ENCODE data around the gene ICA1L.
A peak's percentile ranks its signal among the peaks of the same experiment; 100 is the strongest.
"Not testable (repeated sequence)": the region's sequence is repeated elsewhere in the genome, so short reads cannot be mapped to it uniquely, and the experiment has no call there.

Gene ICA1L

DNA sequence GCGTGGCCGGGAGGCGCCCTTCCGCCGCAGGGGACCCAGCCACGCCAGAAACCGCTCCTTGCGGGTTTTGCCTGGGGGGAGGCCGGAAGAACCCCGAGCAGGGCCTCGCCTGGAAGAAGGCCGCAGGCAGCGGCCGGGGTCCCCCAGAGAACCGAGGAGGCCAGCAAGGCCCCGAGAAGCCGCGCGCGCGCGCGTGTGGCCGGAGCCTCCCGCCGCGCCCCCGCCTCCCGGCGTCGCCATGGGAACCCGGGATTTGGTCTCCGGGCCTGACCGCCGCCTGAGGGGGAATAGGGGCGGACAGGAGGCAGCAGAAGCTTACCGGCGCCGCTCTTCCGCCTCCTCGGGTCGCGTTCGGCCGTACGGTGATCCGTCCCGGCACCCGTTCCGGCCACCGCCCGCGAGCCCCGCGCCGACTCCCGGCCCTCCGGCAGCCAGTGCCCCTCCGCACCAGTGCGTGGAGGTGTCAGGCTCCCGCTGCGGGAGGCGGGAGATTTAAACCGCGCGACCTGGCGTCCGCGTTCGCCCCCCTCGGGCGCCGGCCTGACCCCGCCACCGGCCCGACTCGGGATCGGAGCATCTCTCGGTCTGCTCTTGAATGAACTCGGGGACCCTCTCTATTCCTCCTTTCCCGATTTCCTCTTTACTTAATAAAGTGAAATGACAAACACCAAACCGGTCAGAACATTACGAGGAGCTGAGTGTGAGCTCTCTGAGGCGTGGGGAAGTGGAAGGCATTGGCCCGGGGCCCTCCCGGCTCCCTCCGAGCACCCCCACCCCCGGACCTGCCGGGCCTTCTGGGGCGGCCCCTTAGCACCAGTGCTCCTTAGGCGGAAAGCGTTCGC lies at the start of gene ICA1L:
Gene ICA1L (minus strand): TSS at position 467 of the 842 bp plus-strand sequence. CDS start 42,757 bp downstream, outside the sequence.
- peak; percentile 14 for DNase-seq

DNA sequence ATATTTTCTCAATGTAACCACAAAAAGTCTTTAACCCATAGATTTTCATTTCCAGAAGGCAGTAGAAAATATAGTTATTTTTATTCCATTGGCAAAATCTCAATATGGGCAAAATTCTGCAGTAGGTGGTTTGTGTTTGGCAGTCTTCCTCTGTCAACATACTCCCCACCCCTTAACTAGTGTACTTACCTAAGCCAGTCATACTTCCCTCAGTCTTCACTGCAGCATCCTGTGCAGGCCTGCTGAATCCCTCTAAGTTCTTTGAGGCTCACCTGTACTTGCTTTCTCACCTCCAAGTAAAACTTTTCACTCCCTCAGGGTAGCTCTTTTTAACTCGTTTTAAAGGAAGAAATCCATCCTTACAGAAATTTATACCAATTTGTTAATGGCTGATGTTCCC lies 47.3 kb upstream of the ICA1L start:
- no peak for DNase-seq

DNA sequence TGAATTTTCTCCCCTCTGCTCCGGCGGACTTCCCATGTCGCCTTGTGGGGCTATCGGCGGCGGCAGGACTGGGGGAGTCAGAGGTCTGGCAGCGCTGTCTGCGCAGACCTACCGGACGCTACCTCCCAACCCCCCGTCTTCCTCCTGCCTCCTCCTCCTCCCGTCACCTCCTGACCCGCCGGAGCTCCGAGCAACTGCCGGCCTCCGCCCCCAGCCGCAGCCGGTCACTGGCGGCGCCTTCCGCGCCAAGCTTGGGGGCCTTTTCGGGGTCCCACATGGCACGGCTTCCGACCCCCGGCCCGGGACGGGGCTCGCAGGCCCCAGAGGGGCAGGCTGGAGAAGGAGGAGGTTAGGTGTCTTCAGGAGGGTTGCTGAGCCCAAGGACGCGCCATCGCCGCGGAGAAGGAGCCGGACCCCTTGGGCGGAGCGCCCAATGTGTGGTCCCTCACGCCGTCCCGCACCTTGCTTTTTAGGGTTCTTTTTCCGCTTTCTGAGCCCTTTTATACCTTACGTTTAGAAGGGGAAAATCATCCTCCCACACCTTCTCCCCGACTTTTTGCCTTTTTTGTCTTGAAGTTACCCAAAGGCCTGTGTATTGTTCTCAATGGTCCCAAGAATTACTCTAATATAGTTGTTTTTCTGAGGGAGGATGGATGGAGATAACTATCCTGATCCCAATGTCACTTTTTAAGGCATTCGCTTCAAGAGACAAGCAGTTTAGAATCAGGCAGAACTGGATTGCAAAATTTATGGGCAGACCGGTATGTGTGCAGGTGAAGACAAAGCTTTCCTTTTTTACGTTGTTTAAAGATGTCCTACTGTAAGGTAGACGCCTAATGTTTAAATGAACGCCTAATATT lies 41.0 kb upstream of the ICA1L start:
- not testable (repeated sequence) for DNase-seq

DNA sequence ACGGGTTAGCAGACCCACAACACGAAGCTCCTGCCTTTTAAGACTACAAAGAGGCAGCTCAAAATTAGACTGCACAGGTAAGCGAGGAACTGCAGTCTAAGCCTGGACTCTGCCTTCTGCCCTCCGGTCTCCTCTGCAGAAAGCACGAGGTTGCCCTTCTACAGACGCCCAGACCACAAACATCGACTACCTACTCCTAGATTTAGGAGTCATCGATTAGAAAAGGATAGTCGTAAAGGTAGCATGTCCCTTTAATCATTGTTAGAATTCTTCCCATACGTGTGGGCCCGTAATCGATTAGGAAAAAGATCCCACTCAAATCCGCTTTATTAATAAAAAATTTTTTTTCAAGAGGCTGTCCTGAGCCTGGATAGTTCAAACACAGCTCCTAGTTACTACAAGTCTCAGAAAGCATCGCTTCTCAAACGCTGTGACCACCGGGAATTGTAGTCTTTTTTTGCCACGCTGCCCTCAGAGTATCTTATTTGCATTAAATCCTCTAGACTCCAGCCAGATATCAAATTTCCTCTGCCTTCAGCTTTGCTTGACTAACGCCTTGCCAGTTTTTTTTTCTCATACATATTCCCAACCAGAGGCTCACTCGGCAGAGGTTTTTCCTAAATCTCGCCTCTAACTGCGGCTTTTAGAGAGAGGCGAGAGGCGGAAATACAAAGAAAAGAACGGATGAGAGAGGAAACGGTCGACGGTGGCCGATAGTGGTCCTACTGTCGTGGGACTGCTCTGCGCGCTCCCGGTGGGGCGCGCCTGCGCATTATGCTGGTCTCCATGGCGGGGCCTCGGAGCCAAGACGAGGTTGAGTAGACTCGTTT lies 40.2 kb upstream of the ICA1L start, which contains the start of the genes CARF and WDR12:
Gene CARF (plus strand): TSS at position 764 of the 830 bp plus-strand sequence. CDS start 29,628 bp downstream, outside the sequence.
Gene WDR12 (minus strand): TSS at position 162 of the 830 bp plus-strand sequence. CDS start 197 bp downstream, outside the sequence.
- peak; percentile 91 for DNase-seq

DNA sequence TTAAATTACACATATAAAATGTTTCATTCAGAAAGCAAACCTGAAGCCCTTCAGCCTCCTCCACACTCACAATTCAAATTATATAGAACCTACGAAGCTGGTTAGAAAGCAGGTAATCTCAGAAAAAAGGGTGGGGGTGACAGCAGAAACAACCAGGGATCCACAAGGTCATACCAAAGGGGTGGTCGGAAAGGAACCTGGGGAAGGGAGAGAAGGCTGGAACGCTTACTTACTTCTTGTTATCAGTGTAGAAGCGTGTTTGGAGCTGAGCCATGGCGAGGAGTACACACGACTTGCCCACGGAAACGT lies 39.6 kb upstream of the ICA1L start:
- no peak for DNase-seq

DNA sequence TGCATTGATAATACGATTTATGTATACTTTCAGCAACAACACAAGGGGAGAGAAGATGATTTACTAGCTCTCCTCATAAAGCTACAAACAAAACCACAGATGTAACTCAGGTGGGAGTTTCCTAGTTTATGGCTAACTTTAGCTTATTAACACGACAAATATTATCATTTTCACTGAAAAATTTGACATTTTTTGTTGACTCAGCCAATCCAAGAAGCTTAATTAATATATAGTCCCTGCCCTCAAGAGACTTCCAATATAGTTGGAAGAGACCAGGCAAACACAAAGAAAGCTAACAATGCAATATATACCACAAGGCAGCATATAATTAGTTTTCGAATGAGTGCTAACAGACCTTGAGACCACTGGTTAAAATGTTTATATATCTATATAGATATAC lies 39.1 kb upstream of the ICA1L start:
- no peak for DNase-seq

DNA sequence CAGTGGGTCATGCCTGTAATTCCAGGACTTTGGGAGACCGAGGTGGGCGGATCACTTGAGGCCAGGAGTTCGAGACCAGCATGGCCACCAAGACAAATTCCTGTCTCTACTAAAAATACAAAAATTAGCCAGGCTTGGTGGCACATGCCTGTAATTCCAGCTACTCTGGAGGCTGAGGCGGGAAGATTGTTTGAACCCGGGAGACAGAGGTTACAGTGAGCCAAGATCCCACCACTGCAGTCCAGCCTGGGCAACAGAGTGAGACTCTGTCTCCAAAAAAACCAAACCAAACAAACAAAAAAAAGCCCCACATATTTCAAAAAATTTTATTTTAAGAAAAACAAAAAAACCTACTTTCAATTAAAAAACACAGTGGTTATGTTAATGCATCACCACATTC lies 38.7 kb upstream of the ICA1L start:
- DNase-seq: not testable (repeated sequence)

DNA sequence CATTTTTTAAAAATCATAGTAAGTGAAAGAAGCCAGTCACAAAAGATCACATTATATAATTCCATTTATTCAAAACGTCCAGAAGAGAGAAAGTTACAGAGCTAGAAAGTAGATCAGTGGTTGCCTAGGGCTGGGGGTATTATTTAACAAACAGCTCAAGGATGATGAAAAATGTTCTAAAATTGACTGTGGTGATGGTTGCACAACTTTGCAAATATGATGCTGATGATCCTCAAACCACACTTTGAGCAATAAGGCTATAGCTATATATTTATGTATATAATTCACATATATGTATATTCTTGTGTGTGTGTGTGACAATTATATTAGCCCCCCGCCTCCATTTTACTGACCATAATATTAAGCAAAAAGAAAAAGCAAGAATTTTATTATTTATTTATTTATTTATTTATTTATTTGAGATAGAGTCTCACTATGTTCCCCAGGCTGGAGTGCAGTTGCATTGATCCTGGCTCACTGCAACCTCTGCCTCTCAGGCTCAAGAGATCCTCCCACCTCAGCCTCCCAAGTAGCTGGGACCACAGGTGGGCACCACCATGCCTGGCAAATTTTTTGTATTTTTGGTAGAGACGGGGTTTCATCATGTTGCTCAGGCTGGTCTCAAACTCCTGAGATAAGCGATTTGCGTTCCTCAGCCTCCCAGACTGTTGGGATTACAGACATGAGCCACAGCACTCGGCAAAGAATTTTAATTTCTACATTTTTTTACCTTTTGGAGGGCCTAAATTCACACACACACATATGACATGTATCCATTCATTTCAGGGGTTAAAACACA lies 38.0 kb upstream of the ICA1L start:
- DNase-seq: no peak

DNA sequence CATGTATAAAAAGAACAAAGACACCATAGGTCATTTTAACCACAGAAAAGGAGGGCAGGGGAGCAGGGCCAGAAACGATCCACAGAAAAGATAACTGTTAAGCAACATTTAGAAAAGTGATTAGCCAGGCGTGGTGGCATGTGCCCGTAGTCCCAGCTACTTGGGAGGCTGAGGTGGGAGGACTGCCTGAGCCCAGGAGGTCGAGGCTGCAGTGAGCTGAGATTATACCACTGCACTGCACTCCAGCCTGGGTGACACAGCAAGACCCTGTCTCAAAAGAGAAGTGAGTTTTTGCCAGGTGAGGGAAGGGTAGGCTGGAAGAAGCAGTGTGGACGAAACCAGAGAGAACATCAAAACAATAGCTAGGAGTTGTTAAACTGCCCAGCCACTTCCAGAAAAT lies 36.6 kb upstream of the ICA1L start:
- DNase-seq: no peak

DNA sequence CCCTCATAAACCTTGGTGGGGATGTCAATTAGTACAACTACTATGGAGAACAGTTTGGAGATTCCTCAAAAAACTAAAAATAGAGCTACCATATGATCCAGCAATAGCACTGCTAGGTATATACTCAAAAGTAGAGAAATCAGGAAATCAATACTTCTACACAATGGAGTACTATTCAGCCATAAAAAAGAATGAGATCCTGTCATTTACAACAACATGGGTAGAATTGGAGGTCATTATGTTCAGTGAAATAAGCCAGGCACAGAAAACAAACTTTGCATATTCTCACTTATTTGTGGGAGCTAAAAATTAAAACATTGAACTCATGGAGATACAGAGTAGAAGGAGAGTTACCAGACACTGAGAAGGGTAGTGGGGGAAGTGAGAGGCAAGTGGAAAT lies 33.9 kb upstream of the ICA1L start:
- DNase-seq: not testable (repeated sequence)

DNA sequence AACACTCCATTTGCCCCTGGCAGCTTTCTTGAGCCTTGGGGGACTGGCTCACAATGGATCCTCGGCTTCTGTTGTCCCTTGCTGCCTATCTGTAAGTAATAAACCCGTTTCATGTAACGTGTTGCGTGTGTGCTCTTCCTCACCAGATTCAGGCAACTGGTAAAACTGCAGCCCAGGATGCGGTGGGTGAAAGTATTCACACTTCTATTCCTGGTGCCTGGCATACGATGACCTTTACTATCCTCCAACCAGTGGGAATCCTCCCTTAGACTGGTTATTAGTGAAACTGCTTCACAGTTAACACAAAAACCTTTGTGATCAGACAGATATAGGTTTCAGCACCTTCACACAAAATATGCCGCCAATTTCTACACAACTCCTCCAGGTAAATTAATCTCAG lies 13.6 kb upstream of the ICA1L start:
- DNase-seq: no peak

DNA sequence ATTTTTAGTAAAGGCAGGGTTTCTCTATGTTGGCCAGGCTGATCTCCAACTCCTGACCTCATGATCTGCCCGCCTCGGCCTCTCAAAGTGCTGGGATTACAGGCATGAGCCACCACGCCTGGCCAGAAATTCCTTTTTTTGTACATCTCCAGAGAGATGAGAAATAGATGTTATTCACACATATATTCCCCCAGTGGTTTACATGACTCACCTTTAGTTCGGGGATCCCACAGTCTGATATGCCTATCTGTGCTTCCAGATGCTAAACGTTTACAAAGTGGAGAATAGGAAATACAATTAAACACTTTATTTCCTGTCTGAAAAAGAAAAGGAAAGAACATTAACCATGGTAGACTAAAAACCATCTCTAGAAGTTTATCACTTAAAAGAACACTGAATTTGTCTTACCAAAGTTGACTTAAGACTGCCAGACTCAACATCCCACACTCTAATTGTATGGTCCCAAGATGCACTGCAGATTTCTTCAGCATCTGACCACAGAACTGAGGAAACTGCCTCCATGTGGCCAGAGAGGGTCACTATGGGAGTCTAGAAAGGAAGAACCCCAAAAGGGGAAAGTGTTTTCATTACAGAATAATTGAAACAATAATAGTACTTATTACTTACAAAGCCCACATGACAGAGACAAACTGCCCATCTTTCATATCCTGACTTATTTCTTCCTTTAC lies 12.6 kb upstream of the ICA1L start:
- DNase-seq: no peak

DNA sequence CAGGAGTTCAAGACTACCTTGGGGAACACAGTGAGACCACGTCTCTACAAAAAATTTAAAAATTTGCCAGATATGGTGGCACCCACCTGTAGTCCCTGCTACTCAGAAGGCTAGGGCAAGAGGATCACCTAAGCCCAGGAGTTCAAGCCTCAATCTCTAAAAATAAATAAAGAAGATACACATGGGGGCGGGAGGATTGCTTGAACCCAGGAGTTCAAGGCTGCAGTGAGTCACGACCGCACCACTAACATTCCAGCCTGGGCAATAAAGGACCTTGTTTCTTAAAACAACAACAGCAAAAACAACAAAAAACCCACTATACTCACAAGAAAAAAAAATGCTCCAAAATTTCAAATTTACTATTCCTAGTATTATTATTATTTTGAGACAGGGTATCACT lies 10.0 kb upstream of the ICA1L start:
- no peak for DNase-seq

DNA sequence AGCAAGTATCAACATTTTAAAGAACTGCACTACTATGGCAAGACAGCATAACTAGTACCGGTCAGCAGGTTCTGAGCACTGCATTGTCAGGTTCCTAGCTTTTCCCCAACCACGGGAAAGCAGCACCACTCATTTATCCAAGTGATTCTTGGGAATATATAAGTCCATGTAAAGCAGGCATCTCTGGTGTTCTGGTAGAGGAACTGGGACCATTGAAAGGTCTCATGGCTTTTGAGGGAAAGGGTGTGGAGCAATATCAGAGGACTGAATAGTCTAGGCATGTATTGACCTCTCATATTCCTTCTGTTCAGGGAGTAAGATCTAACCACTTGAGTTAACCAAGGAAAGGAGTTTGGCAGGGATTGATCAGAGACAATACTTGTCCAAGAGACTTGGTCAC lies 6.1 kb upstream of the ICA1L start:
- DNase-seq: no peak

DNA sequence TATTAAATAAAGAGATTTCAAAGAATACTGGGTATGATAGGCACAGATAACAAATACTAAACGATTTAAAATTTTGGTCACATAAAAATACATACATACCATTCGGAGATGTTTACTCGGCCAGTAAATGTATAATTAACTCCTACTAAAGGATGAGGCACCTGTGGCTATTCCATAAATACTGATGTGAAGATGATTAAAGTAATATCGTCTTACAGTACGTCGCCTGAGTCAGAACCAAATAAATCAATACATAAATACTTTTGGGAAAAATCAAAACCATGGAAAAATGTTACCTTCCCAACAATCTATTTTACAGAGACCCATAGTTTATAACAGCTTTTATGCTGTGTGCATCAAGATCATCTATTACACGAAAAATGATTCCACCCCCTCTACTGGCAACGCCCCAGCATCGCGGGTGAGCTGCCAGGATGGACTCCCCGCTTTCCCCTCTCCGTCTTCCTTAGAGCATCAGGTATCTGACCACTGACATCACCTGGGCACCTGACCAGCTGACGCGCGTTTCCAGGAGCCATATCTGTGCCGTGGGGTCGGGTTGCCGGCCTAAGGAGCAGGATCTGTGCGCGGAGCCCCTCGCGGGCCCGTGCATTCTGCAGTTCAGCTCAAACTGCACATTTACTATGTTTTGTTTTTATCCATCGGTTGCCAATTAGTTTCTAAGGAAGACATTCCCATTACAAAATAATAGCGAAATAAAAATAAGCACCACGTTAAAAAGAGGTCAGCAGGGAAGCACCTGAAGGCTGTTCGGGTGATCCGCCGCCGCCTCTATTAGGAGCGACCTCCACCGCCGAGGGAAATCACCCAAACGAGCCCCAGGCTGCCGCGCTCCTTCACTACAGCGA lies 901 bp downstream of the ICA1L start:
- DNase-seq: peak; percentile 56

DNA sequence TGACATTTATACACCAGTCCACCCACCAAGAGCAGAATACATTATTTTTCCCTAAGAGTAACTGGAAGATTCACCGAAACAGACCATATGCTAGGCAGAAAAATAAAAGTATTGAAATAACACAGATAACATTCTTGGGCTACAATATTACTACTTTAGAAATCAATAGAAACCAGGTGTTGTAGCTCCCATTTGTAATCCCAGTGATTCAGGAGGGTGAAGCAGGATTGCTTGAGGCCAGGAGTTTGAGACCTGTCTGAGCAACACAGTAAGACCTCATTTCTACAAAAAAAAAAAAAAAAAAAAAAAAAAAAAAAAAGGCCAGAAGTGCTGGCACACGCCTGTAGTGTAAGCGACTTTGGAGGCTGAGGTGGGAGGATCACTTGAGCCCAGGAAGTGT lies 9.6 kb downstream of the ICA1L start:
- no peak for DNase-seq

DNA sequence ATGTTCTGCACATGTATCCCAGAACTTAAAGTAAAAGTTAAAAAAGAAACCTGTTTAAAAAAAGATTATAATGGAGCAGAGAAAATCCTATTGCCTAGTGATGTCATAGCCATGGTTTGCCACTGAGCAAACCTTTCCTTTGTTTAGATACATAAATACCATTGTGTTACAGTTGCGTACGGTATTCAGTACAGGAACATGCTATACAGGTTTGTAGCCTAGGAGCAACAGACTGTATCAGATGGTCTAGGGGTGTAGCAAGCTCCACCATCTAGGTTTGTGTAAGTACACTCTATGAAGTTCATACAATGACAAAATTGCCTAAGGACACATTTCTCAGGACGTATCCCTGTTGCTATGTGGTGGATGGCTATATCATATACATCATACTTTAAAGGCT lies 13.0 kb downstream of the ICA1L start:
- no peak for DNase-seq

DNA sequence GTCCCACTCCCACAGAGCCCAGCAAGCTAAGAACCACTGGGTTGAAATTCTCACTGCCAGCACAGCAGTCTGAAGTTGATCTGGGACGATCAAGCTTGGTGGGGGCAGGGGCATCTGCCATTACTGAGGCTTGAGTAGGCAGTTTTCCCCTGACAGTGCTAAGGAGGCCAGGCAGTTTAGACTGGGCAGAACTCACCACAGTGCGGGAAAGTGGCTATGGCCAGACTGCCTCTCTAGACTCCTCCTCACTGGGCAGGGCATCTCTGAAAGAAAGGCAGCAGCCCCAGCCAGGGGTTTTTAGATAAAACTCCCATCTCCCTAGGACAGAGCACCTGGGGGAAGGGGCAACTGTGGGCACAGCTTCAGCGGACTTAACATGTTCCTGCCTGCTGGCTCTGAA lies 22.2 kb downstream of the ICA1L start:
- not testable (repeated sequence) for DNase-seq

DNA sequence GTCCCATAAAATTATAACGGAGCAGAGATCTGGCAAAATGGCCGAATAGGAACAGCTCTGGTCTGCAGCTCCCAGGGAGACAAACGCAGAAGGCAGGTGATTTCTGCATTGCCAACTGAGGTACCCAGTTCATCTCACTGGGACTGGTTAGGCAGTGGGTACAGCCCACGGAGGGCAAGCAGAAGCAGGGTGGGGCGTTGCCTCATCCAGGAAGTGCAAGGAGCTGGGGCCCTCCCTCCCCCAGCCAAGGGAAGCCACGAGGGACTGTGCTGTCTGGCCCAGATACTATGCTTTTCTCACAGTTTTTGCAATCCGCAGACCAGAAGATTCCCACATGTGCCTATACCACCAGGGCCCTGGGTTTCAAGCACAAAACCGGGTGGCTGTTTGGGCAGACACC lies 22.8 kb downstream of the ICA1L start:
- DNase-seq: no peak

Measured in CD4-positive, alpha-beta T cell treated with Interleukin-4 for 4 hours (primary cell).